GM12872 (cell line): ENCODE data around the gene TBC1D22A.

Source experiments
- TF ChIP-seq, protein P1 (sequence below): IDR thresholded peaks from 3 replicates; pipeline ENCODE4 v1.5.1; 2011; ENCODE audit warnings: low read depth, mild to moderate bottlenecking, low read length, moderate library complexity; ENCODE audit not compliant: insufficient read depth

Gene TBC1D22A

DNA sequence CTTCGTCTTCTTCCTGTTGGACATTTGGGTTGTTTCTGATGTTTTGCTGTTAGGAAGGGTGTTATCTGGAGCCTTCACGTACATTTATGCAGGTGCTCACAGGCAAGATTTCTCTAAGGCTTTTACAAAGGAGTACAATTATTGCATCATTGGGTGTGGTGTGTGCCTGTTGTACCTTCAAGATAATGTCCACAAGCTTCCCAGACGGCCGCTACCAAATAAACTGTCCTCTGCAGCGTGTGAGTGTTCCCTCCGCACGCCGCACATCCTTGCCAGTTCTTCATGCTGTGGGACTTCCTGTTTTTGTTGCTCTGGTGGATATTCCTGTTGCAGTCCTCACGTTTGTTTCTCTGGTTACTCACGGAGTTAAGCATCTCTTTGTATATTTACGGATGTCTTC, 133.3 kb downstream of the TBC1D22A start:
- TF ChIP-seq, protein P1, sequence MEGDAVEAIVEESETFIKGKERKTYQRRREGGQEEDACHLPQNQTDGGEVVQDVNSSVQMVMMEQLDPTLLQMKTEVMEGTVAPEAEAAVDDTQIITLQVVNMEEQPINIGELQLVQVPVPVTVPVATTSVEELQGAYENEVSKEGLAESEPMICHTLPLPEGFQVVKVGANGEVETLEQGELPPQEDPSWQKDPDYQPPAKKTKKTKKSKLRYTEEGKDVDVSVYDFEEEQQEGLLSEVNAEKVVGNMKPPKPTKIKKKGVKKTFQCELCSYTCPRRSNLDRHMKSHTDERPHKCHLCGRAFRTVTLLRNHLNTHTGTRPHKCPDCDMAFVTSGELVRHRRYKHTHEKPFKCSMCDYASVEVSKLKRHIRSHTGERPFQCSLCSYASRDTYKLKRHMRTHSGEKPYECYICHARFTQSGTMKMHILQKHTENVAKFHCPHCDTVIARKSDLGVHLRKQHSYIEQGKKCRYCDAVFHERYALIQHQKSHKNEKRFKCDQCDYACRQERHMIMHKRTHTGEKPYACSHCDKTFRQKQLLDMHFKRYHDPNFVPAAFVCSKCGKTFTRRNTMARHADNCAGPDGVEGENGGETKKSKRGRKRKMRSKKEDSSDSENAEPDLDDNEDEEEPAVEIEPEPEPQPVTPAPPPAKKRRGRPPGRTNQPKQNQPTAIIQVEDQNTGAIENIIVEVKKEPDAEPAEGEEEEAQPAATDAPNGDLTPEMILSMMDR, result no peak

DNA sequence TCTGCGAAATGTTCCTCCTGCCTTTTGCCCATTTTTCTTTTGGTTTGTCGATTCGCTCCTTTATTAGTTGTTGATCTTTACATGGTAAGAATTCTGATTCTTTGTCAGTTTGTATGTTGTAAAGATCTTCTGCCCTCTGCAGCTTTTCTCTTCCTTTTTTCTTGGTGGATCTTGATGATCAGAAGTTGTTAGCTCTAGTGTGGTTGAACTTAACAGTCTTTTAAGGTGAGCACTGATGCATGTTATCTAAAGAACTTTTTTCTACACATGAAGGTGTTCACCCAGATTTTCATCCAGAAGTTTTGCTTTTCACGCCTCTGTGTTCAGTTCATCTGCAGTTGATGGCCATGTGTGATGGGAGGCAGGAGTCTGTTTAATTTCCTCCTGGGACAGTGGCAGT, 133.7 kb downstream of the TBC1D22A start:
- TF ChIP-seq, protein P1, result no peak

DNA sequence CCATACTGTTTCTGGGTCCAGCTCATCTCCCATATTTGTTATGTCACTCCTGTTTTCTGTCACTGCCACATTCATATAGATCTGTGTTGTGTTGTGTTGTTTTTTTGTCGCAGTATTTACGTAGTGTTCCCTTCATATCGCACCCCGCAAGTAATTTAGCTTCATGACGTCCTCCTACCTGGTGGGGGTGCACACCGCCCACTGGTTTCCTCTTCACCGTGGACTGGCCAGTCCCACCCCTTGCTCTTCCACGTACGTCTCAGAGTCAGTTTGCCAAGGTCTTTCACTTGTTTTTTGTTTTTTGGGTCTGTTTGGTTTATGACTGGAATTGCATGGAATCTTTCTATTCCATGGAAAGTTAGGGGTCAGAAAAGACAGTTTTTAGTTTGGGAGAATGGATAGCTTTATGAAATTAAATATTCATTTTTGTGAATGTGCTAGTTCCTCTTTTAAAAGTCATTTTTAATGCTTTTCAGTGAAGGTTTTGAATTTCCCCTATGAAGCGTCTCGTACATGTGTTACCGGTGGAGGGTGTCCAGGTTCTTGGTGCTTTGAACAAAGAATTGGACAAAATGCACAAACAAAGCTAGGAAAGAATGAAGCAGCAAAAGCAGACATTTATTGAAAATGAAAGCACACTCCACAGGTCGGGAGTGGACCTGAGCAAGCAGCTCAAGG, 134.3 kb downstream of the TBC1D22A start:
- TF ChIP-seq, protein P1, result no peak

DNA sequence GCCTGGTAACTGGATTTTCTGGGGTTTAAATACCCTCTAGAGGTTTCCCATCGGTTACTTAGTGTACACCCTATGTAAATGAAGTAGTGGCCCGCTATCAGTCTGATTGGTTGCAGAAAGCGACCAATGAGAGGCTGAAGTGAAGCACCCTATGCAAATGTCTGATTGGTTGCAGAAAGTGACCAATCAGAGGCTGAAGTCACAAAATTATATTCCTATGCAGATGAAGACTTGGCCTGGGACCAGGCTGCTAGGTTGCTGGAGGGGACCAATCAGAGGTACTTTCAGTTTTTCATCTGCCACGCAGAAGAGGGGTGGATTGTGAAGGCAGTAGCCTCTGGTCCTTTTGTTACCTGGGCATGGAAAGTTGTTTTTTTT, 134.8 kb downstream of the TBC1D22A start:
- TF ChIP-seq, protein P1, result no peak

DNA sequence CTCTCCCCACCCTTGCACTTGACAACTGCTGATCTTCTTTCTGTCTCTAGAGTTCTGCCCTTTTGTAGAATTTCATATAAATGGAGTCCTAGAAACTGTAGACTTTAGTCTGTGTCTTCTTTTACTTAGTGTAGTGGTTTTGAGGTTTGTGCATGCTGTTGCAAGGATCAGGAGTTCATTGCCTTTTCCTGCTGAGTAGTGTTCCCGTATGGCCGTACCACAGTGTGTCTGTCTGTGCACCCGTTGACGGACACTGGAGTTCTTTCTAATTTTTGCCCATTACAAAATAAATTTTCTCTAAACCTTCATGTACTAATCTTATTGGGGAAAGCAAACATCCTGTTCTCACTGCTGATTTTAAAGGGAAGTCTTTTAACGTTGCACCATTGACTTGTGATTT, 138.1 kb downstream of the TBC1D22A start:
- TF ChIP-seq, protein P1, result no peak

DNA sequence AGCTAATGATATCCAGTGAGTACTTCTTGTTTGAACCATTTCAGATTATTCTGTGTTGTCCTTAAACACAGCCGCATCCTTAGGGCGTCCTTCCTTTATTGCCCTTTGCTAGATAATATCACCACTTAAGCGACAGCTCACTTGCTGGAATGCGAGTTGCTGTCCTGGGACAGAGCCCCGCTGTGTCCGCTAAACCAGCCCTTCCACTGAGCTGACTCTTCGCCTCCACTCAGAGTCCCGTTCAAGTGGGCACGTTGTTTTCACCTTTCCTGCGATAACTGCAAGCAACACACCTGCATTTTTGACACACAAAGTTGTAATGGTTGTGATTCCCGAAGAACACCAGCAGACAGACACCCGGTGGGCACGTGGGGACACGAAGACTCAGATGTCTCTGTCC, 140.0 kb downstream of the TBC1D22A start:
- TF ChIP-seq, protein P1, result no peak

DNA sequence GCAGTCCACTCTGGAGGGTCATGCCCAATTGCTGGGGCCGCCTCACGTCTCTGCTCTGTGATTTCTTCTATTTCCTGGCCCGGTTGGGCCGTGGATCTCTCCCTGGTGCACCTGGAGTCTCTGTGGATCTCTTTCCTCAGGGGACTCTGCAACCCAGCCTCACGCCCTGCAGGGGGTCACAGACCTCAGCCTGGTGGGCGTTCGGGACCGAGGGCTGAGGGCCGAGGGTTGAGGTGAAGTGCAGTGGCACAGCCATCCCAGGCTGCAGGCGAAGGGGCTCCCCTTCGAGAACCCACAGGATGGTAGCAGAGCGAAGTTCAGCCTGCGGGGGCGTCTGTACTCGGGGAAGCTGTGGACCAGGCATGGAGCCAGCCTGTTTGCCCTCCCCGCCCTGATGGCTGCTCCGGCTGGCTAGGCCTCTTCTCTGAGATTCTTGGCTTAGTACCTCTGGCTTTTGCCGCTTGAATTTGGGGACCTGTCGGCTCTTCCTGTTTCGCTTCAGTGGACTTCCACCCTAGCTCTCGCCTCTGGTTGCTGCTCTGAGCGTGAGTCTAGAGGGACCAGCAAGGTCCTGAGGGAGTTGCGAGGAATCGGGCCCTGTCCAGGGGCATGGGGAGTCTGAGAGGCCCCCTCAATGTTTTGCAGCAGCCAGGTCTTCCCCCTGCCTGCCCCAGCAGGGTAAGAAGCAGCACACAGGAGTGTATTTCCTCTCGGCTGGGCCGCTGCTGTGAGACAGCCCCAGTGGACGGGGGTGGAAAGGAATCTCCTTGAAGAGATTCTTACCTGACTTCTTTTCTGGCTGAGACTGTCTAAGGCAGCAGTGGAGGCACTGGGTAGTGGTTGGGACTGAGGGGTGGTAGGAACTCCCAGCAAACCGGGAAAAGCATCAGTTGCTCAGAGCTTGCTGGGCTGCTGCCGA, 140.8 kb downstream of the TBC1D22A start:
- TF ChIP-seq, protein P1, result no peak
